GM19438 (cell line): Measurements from ENCODE around the gene FXYD2.
"Not testable (repeated sequence)": the region's sequence is repeated elsewhere in the genome, so short reads cannot be mapped to it uniquely, and the experiment has no call there.

Source experiments
- ATAC-seq: cut with Tn5 transposase; IDR thresholded peaks from one replicate; pipeline ENCODE4 v1.9.1; 2021; ENCODE audit warnings: low read depth; ENCODE audit not compliant: unreplicated experiment

The FXYD2 gene

DNA sequence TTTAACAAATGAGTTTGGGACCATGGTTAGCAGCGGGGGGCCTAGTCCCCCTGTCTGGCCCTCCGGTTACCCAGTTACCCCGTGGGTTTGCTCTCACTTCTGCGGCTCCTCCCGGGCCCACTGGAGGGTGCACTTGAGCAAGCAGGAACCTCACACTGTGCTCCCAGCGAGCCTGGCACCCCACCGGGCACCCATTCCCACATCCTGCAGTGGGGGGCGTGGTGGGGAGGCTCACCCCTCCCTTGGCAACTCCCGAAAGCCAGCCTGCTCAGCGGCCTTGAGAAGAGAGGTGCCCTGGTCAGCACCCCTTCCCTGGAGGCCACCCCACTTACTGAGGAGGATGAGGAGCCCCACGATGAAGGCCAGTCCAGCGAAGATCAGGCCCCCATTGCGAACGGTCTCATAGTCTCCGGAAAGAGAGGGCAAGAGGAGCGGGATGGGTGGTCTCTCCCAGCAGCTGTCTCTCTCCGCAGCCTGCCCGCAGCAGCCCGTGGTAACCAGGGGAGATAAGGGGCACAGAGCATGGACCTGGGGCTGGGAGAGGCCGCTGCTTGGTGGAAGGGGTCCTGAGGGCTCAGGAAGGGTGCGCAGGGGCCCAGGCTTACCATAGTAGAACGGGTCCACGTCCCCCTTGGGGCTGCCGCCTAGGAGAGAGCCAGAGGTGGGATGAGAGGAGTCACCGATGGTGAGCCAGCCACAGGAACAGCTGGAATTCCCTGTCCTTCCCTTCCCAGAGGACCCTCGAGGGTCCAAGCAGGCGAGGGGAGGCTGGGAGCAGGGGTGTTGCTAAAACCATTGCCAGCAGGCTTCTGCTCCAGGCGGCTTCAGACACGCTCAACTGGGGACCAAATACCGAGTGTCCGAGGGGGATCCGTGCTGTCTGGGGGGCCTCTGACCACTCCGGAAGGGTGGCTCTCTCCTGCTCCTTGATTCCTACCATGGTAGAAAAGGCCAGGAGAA, 2.2 kb downstream of the FXYD2 start:
- no peak for ATAC-seq

DNA sequence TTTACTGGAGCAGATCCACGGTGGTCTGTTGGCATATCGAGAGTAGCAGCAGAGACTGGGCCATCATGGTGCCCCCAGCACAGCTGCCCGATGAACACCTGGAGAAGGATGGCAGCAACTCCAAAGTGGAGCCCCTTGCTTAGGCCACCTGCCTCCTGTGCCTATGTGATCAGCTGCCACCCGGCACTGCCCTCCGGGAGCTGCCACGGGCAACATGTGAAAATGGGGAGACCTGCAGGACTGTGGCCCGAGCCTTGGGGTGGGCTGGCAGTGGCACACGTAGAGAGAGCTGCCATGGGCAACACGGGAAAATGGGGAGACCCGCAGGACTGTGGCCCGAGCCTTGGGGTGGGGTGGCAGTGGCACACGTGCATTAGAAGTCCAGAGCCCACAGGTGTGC, 3.1 kb downstream of the FXYD2 start:
- no peak for ATAC-seq

DNA sequence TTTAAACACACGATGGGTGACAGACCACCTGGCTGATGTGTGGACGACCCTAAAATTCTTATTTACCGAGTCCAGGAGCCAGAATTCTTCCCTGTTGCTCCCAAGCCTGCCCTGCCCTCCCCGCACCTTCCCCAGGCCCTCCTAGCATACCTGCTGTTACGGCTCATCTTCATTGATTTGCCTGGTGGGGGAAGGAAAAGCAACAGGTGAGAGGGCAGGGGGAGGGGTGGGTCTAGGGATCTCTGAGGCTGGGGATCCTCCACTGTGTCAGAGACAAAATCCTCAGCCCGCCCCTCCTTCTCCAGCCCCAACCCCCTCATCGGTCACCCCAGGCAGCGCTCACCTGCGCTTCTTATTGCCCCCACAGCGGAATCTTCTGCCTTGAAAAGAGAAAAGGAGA, 4.0 kb downstream of the FXYD2 start:
- no peak for ATAC-seq

DNA sequence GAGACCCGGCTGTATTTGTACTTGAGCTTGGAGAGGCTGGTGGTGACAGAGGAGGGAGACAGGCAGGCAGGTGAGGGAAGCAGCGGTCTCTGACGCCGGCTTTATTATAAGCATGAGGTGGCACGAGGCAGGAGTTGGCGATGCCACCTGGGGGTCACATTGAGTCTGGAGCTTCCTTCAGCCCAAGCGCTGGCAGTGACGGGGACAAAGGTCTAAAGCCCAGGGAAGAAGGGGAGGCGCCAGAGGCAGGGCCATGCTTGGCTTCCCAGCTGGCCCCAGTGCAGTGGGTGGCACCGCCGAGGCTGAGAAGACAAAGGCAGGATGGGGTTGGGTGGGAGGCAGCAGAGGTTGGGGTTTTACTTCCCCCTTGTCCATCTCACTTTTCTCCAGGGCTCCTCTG, 4.5 kb downstream of the FXYD2 start:
- no peak for ATAC-seq

DNA sequence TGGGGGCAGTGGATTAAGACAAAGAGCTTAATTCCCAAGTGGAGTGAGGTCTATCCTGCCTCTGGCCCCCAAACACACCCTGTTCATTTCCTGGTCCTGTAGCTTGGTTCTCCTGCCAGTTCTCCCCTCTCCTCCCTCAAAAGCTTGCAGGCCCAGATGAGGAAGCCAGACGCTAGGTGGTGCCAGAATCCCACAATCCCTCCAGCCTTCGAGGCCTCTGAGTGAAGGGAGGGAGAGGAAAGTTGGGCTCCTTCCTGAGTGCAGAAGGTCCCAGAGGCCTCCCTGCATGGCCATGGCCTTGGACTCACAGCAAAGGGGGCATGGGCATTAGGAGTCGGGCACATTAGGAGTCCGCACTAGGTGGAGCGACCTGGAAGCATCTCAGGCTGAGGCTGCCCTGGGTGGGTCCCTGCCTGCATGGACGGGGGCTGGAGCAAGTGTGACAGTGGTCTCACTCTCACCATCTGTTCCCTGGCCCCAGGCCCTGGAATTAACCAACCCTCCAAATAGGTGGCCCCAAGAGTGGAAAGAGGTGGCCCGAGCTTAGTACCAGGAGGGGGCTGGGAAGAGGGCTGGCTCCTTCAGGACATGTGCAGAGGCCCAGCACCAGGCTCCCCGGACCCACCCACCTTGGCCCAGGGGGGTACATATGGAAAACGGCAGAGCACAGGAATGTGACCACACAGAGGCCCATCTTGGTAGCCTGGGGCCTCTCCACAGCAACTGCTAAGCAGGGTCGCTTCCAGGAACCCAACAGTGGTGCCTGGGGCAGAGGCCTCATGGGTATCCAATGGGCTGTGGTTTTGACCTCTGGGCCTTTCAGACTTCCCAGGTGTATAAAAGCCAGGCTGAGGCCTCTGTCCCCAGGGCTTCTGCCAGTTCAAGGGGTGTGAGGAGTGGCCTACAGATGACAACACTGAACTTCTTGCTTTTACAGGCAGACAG, 5.2 kb downstream of the FXYD2 start:
- ATAC-seq: no peak

DNA sequence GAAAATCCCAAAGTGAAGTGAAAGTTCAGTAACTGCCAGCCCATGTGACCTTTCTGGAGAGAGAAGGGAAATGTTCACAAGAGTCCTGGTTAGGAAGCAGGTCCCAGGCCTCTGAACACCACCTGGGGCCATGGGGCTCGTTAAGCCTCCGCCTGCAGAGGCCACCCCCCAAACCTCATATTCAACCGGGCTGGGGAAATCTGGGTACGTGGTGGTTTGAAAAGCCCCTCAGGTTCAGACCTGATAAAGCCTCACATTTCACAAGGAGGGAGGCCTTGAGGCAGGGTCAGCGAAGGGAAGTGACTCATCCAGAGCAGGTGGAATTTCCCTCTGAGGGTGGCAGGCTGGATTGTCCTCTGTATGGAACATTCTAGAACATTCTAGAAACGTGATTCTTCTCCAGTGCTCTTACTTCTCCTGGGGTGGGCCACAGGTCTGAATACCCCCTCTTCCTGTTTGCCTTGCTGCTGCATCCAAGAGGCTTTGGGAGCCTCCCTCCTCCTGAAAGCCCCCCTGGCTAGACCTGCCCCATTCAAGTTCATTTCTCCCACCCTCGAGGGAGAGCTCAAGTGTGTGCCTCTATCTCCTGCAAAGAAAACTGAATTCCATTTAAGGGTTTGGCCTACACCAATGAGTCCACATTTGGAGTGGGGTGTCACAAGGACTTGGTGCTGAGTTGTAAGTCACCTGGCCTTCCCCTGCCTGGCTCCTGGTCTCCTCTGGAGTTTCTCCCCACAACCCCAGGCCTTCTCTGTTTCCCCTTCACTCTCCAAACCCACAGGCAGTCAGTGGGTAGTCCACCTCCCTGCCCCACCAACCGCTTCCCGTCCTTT, 6.3 kb downstream of the FXYD2 start:
- ATAC-seq: no peak

DNA sequence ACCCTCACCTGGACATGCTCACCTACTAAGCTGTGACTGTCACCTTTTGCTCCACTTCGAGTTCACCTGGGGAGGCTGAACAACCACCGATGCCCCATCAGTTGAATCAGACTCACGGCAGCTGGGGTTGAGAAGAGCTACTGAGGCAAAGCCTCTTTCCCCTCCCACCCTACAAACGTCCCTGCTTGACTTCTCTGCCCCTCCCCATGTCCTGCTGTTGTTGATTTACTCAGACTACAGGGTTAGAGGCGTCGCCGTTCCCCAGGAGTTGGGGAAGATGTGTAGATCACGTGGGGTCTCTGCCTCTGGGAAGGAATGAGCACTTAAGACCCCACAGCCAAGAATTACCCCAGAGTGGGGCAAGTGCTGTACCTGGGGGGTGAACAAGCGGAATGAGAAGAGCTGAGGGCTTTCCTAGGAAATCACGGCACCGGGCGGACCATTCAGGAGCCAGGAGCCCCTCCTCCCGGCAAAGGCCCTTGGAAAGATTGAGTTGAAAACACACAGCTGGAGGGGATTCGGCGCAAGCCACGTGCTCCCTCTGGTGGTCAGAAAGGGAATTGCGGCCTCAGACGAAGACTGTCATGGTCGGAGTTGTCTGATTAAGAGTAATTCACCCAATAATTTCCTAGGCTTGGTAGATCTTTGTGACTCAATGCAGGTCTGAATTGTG, 7.0 kb downstream of the FXYD2 start:
- ATAC-seq: no peak

DNA sequence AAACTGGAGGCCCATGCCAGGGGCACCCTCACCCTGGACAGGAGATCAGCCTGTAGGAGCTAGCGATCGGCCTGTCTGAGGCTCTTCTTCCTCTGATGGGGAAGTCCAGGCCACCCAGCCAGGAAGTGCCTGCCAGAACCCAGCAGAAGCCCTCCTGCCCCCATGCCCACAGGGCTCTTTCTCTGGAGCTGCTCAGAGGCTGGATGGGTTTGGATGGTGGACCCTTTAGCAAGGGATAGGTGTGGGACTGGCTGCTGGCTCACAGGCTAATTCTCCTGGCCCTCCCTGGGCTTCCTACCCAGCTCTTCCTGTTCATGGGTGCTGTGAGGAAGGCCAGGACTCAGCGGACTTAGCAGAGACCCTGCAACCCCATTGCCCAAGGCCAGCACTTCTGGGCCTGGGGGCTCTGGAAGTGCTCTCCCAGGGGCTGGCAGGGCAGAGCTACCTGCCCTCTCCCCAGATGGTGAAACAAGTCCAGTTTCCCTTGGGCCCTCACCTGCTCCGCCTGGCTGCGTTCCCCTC, 7.6 kb downstream of the FXYD2 start:
- ATAC-seq: no peak

DNA sequence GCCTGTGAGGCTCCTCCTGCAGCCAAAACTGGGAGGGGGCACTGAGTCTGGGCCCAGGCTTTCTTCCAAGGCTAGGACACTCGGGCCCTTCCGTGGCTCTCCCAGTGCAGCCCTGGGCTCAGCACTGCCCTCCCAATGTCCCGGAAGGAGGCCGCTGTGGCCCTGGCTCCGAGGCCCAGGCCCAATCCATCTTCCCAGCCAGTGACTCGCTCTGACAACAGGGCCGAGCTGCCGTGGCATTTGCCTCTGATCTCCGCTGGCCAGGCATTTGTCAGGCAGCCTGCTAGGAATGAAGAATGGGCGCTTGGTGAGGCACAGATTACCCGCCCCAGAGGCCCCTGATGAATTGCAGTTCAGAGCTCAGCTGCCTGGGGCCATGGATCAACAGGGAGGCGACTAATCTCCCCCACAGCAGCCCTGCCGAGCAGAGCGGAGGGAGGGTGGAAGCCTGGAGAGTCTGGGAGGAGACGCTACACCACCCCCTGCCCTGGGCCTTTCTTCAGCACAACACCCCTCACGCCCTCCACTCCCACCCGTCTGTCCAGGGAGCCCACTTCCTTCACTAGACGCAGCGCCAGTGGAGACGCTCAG, 8.3 kb downstream of the FXYD2 start:
- no peak for ATAC-seq

DNA sequence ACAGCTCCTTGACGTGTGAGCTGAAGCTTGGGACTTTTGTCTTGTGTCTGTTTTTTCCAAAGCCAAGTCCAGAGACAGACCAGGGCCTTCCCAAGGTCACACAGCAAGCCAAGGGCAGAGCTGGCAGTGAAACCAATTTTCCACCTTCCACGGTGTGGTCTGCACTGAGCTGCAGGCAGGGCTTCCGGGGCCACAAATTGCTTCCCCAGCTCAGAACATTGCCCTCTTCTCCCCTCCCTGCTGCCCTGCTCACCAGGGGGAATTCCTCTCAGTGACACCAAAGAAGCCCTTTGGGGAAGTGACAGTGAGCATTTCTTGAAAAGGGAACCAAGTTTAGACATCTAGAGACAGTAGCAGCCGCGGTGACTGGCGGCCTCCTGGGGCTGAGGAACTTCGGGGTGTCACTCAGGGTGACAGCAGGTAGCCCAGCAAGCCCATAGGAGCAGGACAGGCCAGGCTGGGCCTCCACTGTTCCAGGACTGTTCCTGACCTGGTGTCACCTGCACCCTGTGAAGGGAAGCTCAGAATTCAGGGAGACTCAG, 9.2 kb downstream of the FXYD2 start:
- peak; percentile 59 for ATAC-seq

DNA sequence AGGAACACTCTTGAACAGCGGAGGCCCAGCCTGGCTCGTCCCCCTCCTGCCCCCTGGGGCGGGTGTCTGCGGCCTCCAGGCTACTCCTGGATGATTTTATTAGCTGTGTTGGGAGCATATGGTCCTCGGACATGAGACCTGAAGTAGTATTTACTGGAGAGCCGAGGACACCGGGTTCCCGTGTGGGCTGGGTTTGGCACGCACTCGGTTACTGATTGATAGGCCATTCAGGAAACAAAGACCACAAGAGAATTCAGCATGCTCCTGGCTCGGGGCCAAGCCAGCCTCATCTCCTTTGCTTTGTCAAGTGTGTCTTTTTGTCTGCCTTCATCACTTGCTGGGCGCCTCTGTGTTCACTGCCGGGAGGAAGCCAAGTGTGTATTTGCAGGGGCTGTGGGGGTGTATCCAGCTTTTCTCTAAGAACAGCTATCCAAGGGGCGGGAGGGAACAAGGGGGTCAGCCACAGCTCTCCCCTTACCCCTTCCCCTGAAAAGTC, 9.7 kb downstream of the FXYD2 start:
- peak; percentile 36 for ATAC-seq

DNA sequence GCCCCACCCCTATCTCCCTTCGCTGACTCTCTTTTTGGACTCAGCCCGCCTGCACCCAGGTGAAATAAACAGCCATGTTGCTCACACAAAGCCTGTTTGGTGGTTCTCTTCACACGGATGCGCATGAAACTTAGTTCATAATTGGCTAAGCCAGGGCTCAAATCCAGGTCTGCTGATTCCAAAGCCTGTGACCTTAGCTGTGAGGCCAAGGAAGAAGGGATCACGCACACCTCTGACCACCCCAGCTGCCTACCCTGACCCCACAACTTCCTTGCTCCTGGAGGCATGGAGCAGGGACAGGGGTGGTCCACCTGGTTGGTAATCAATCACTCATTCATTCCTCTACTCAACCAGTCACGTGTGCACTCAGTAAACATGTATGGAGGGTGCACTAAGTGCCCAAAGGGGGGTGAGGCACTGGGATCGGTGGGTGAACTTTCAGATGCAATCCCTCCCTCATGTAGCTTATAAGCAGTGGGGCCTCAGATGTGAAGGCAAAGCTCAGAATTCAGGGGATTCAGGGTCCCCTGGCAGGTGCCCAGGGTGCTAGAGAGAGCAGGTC, 10.3 kb downstream of the FXYD2 start:
- ATAC-seq: peak; percentile 10

DNA sequence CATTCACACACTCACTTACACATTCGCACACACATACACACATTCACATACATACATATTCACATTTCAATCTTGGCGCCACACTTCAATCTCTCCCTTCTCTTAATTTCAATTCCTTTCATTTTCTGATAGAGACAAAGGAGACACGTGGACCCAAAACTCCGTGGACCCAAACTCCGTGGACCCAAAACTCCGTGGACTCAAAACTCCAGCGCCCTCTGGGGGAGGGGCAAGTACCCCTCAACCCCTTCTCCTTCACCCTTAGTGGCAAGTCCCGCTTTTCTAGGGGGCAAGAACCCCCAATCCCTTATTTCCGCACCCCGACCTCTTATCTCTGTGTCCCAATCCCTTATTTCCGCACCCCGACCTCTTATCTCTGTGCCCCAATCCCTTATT, 14.5 kb downstream of the FXYD2 start:
- not testable (repeated sequence) for ATAC-seq

DNA sequence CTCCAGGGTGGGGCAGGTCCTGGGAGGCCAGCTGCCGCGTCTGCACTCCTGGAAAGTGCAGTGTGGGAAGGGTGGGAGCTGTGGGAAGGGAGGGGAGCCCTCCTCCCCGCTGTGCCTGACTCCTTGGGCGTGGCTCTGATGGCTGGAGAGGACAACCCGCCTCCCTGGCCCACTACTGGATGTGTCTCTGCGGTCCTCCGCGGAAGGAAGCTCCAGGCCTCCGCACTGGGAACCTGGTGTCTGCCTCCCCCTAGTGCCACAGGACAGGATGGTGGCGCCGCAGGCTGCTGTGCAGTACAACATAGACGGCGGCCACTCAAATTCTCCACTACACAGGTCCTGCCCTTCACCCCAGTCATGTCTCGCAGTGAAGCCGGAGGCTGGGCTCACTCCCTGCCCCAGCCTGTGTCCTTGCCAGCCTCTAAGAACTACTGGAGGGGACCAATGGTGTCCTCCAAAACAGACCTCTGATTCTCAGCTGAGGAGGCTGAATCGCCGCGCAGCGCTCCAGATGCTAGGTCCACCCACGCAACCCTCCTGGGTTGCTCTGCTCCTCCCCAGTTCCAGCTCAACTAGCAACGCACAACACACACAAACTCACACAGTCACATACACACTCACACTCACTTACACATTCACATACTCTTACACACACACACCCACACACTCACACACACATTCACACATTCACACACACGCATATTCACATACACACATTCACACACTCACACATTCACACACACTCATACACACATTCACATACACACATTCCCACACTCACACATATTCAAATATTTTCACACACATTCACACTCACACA, 15.1 kb downstream of the FXYD2 start:
- no peak for ATAC-seq

DNA sequence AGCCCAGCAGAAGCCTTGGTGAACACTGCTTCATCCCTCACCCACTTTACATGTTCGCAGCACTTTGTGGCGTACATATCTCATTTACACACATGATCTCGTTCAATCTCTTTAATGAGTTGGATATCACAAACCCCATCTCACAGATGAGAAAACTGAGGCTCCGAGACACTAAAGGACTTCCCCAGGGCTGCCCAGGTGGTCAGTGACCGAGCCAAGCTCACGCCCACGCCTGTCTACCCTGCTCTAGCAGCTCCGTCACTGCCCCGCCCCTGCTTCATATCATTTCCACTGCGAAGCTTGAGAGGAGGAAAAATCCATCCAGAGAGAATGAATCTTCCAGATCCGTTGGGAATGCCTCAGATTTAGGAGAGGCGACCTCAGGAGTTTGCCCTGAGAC, 15.8 kb downstream of the FXYD2 start:
- ATAC-seq: no peak

DNA sequence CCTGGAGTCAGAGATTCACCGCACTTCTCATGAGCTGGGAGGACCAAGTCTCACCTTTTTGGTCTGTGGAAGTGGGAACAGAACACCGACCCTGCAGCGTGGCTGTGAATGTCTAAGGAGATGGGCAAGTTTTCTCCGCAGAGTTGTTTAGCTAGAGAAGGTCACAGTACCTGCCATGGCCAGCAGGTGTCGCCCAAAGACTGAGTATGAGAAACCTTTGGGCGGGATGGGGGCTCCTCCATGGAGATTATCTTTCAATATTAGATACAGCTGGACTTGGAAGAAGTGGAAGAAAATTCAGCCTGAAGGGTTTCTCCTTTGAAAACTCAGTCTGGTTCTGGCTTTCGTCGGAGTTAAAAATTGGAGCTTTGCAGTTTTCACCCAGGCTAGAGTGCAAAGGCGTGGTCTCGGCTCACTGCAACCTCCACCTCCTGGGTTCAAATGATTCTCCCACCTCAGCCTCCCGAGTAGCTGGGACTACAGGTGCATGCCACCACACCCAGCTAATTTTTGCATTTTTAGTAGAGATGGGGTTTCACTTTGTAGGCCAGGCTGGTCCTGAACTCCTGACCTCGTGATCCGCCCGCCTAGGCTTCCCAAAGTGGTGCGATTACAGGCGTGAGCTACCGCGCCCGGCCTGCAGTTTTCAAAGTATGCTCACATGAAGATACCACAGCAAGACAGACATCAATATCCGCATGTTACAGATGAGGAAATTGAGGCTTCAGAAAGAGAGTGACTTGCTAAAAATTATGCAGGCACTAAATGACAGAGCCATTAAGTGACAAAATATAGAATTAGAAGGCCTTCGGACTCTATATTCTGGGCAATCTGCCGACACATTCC, 16.8 kb downstream of the FXYD2 start:
- ATAC-seq: no peak

DNA sequence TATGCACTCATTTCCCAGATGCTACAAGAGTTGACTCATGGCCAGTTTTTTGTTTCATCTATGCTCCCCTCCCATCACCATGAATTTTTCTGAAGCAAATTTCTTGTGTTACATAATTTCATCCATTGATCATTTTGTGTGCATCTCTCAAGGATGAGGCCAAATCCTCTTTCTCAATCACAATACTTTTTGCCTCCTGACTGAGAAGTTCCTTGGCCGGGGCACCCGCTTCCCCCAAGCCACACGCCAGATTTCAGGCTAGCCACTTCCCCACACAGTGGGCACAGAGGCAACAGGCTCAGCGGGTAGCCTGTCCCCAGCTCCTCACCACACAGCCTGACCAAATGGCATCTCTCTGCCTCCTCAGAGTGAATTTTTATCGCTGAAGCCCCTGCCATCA, 17.7 kb downstream of the FXYD2 start:
- ATAC-seq: no peak
